ENCODE results near the gene SMAD7.

Gene SMAD7

DNA sequence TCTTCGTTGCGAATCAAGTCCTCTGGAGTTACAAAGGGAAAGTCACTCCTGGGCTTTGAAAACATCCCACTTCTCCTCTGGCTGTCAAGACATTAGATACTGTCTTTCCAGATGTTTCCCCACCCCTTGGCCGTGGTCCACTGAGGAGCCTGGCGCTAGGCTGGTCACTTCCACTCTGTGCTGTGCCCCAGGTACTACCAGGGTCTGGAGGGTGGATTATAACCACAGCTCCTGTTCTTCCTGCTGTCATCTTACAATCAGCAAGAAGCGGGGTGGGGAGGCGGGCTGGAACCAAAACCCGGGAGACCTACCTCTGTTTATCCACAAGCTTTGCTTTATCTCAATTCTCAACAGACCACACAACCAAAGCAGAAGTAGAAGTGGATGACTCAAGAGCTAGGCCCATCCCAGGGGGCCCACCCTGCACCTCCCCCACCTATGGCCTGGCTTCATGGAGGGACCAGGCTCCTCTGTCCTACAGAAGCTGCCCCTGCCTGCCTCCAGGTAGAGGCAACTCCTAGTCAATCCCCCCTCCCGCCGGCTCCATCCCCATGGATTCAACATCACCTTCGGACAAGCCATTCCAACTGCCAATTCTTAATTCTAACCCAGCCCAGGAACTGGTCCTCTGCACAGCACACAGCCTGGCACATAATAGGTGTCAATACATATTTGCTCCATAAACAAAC is 17.8 kb downstream of the SMAD7 start:
- in situ Hi-C loops (cut with MboI; ENCODE audit: low sequenced_read_pairs) = no loop called here

DNA sequence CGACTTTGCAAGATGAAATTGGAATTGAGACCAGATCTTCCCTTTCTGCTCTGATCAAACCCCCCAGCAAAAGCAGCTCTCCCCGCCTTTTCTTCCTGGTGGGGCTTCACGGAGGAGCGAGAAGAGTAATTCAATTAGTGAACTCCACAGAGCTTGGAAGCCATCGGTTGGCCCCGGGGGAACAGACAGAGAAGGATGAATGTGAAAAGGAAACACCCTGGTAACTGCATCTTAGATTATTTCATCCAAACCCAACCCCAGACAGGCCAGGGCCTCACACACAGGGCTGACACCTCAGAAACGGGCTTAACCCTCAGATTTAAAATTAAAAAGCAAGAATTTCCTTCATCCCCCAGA is 18.3 kb downstream of the SMAD7 start:
- in situ Hi-C loops (cut with MboI; ENCODE audit: low sequenced_read_pairs) = no loop called here

DNA sequence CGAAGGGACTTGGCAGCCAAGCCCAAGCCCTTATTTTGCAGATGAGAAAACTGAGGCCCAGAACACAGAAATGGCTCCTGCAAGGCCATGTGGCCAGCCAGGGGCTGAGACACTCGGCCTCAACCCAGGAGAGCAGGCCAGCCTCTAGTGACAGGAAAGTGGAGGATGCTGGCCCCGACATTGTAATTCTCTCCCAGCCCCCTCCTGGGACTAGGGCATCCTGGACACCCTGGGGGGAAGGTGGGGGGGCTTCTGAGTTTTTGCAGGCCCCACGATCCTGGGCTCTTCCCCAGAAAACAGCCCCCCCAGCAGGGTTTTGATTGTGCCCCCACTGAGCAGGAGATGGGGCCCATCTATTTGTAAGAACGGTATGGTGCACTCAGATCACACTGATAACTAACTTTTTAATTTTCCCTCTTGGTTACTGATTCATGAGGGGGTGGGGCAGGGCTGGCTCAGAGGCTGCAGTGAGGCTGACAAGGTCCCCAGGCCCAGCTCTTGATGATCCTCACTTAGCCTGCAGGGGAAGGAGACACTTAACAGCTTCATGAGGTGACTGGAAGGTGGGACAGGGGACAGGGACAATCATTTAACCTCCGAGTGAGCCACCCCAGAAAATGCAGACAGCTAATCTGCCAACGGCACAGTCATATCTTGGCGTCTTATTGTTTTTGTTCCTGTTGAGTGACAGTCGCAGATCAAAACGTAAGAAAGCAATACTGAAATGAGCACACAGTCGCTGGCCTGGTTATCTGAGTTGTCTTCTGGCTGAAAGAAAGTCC is 18.9 kb downstream of the SMAD7 start:
- in situ Hi-C loops (cut with MboI; ENCODE audit: low sequenced_read_pairs) = no loop called here

DNA sequence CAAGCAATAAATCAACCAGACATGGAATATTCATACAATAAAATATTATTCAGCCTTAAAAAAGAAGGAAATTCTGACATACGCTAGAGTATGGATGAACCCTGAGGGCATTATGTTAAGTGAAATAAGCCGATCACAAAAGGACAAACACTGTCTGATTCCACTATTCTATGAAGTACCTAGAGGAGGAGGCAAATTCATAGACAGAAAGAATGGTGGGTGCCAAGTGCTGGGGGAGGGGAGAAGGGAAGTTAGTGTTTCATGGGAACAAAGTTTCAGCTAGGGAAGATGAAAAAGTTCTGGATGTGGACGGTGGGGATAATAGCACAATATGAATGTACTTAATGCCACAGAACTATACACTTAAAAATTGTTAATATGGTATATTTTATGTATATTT is 19.8 kb downstream of the SMAD7 start:
- in situ Hi-C loops (cut with MboI; ENCODE audit: low sequenced_read_pairs) = no loop called here

DNA sequence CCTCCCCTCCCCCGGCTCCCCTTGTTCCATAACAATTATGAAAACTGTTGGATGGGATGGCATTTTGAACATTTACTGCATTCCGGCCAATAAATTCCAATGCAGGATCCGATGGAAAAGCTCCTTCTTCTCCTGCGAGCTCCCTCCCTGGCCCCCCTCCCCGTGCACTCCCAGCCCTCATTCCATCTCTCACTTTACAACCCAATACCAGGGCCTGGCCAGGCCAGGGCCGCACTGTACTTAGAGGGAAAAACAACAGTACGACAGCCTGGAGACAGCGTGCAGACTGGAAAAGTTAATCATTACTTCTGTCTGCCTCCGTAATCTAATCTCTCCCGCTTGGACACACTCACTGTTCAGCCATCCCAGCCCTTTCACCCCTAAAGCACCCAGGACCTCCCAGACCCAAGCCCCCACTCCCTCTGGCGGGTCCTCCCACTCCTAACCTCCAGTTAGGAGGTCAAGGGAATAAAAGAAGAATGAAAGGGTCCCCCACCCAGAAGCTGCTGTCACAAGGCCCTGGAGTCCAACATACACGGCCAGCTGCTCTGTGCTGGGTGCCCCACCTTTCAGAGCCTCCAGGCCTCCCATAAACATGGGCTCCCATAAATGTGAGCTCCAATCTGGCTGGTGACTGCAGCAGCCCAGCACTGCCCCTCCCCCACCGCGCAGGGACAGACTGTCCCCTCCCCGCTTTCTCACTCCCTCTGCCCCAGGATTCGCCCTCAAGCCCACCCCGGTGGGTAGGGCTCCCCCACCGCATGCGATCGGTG is 20.6 kb downstream of the SMAD7 start:
- in situ Hi-C loops (cut with MboI; ENCODE audit: low sequenced_read_pairs) = no loop called here

DNA sequence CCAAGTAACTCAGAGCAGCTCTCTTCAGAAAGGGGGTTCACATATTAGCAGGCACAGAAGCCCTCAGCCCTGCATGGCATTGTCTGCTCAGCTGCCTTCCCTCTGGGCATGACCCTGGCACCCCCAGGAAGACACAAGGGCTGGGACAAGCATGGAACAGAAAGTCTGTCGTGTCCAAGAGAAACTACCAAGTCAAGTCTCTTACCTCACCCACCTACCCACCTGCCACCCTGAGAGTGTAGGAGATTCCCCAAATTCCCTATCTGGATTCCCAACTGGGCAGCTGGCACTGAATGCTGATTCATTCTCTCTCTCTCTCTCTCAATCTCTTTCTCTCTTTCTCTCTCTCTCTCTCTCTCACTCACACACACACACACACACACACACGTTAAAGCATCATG is 21.6 kb downstream of the SMAD7 start:
- in situ Hi-C loops (cut with MboI; ENCODE audit: low sequenced_read_pairs) = no loop called here

DNA sequence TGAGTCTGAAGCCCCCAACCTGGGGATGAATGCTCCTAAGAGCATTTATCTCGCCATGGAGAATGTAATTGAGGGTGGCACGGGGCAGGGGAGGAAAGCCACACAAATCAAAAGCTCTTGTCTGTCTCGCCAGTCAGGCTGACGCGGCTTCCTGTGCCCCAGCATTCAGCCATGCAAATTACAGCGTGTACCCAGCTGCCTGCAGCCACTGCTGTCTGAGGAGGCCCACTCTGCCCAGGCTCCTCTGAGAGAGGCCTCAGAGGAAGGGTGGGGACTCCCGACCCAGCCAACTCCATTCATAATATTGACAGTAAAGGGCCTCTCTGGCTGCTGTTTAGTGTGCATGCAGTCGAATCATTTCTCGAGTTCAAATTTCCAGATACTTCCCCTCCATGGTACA is 22.0 kb downstream of the SMAD7 start:
- in situ Hi-C loops (cut with MboI; ENCODE audit: low sequenced_read_pairs) = no loop called here

DNA sequence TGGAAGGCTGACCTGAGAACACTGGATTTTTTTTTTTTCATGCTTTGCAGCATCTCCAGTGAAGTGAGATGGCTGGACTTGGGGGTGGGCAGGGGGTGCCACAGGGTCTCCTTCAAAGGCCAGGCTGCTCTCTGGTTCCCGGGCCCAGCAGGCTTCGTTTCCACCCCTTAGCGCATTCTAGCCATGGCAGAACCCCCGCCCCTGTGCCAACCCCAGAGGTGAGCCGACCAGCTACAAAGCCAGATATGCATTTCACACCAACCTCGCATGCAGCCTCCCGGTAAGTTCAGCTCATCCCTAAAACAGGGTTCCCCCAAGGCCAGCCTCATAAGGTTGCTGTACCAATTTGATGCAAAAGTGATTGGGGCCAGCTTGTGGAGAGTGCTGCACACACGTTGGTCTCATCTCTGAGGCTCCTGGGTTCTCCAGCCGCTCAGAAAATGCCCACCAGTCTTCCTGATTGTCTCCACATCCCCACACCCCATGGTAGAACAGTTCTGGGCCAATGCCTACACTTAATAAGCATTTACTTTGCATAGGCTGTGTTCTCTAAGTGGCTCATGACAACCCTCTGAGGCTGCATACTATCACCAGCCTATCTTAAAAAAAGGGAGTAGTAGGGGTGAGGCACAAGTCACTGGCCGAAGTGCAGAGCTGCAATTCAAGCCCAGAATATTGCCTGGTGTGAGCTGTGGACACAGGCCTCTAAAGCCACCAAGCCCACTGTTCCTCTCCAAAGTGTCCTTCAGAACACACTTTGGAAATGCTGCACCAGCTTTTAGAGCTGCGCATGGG is 23.3 kb downstream of the SMAD7 start:
- in situ Hi-C loops (cut with MboI; ENCODE audit: low sequenced_read_pairs) = no loop called here

DNA sequence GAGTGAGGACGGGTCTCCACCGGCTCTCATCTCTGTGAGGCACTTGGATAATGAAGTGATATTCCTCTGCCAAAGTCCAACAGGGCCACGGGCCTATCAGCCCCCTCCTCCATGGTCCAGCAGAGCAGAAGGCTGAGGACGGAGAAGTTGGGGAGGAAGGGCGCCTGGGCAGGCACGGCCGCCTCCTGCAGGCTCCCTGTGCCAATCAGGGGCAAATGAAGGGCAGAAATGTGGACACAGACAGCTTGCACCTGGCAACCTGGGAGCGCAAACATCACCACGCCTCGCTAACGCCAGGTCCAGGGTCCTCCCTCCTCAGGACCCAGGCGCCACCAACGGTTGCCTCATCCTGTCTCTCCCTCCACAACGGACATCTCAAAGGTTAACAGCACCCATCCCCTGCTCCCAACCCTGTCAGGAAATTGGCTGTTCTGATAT is 24.3 kb downstream of the SMAD7 start:
- in situ Hi-C loops (cut with MboI; ENCODE audit: low sequenced_read_pairs) = no loop called here

DNA sequence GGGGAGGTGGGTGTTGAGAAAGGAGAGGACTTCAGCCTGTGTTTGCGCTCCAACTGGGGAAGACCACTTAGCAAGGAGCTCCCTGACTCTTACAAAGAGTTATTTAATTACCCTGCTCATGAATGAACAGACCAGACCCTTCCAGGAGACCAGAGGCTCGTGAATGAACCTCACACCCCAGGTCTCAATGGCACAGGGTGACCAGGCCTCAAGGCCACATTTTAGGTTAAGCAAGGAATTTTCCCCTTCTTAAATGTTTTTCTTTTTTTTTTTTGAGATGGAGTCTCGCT is 25.3 kb downstream of the SMAD7 start:
- in situ Hi-C loops (cut with MboI; ENCODE audit: low sequenced_read_pairs) = no loop called here

DNA sequence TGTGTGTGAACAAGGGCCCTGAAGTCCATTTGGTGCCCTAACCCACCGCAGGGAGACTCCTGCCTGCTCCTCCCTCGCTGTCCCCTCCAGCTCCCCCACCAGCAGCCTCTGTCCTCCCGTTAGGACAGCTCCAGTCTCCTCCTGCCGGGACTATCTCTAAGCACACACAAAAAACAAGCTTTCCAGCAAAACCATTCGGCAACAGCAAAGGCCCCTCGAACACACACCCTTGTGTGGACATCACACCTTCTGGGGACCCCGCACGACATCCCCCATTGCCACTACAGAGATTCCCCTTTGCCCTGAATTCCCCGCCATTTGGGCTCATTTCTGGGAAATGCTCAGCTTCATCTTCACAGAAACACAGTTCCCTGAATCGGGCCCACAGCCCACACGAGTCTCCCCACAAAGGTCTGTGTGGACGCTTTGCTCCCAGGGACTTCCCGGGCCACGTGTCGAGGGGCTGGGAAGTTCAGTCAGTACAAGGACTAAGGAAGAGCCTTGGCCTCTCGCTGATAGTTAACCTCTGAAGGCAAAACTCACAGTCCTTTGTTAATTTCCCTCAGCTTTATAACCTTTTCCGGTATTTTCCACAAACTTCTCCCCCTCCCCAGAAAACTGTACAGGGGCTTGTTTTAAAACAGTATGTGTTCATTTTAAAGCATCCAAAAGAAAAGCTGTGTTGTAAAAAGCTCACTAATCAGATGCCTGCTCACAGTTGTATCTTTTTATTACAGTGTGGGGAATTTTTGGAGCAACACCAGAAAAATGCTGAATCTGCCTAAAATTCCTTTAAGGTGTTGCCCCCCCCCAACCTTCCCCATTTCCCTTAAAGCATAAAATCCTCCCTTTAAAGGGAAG is 25.9 kb downstream of the SMAD7 start:
- in situ Hi-C loops (cut with MboI; ENCODE audit: low sequenced_read_pairs) = no loop called here

DNA sequence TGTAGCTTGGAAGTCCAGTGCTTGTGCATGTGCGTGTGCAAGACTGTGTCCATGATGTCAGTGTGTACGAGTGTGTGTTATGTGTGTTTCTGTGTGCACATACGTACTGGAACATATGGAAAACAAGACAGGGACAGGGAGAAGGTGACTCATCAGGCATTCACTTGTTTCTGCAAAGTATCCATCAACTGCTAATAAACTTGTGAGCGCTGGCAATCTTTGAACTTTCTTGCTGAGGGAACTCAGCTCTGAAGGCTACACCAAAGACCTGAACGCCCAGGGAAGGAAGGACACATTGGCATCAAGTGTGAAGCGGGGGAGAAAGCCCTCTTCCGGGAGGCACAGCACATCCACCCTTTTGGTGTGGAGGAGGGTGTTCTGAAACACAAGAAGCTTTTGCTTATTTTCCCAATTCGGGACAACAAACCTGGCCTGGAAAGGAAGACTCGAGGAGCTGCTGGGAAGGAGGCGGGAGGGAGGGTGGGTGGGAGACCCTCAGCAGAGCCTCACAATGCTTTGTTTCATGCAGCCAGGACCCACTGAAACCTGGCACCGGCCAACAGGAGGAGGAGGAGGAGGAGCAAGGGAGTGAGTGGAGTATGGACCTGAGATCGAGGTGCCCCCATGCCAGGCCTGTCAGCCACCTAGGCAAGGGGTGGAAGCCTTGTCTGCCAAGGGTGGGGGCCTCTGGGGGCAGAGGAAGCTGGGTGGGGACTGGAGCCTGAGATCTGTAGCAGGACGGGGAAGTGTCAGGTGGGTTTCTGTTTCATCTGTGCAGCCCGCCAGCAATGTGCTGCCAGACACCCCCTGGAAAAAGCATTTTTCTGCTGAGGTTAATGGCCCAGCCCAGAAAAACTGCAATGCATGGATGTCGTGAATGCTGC is 26.8 kb downstream of the SMAD7 start:
- in situ Hi-C loops (cut with MboI; ENCODE audit: low sequenced_read_pairs) = no loop called here

DNA sequence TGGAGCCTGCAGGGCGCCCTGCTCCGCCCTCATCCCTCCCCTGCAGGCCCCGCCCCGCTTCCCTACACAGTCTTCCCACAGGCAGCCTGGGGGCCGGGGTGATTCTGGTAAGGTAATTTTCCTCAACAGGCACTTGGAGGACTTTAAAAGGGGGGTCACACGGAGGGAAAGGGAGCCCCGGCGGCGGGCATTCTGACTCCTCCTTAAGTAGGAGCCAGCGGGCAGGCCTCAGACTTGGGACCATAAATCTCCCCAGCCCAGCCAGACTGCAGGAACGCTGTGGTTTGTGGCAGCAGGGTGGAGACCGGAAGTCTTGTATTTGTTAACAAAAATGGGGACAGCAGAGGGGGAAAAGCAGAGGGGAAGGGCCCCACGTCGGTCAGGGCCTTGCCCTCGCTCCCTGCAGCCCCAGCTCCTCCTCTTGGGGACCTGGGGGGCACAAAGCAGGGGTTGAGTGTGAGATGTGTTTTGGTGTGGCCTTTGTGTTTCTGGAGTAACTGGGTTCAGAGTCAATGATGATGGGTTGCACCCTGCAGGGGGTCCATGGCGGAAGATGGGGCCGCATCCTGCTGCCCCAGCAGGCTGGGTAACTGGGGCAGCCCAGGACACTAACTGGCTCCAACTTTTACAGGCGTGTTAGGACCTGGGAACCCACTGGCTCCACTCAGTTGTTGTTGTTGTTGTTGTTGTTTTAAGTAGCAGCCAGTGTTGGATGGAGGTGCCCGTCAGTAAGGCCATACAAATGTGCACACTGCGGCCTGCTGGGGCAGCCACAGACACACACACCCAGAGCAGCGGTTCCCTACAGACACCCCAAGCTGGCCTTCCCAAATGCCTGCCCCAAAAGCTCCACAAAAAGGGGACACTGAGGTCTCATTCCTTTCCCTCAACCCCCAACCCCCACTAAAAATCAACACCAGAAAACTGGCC is 27.7 kb downstream of the SMAD7 start:
- in situ Hi-C loops (cut with MboI; ENCODE audit: low sequenced_read_pairs) = no loop called here

DNA sequence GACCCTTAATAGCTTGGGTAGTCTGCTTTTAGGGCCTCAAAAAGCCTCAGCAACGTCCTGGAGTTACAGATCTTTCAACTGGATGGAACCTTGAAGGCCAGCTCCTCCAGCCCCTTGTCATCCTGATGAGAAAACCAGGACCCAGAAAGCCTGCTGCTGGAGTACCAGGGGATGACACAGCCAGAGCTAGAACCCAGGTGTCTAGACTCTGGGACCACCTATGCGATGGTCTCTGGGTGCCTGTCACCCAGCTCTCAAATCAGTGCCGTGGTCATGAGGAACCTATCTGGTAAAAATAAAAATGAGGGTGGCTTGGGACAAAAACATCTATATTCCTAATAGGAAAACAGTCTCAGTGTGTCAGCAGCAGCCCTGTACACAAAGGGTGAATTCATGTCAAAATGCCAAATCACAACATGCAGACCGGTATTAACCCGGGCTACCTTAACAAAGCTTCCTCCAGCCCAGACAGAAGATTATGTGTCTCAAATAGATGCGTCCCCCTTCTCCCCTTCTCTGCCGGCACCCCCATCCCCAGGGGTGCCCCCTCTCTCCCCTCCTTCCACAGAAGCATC is 28.5 kb downstream of the SMAD7 start:
- in situ Hi-C loops (cut with MboI; ENCODE audit: low sequenced_read_pairs) = no loop called here

DNA sequence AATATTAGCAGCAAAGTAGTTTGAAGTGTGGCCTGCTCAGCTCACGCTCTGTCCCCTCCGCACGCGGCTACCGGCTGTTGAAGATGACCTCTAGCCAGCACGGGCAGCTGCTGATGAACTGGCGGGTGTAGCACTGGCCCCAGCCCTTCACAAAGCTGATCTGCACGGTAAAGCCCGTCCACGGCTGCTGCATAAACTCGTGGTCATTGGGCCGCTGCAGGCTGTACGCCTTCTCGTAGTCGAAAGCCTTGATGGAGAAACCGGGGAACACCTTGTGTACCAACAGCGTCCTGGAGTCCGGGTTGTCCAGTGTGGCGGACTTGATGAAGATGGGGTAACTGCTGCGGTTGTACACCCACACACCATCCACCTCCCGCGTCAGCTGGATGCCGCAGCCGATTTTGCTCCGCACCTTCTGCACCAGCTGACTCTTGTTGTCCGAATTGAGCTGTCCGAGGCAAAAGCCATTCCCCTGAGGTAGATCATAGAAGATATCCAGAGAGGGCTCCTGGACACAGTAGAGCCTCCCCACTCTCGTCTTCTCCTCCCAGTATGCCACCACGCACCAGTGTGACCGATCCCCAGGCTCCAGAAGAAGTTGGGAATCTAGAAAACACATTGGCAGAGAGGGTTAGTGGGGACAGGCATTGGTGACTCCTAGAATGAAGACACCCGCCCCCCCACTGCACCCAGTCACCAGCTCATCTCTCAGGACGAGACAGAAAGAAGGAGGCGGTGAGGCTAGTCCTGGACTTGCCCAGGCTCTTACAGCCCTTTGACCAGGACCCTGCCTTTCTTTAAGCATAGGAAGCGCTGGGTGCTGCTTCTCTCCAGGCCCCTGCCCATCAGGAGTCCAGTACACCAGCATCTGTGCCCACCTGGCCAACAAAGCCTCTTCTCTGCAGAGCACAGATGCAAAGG is 29.2 kb downstream of the SMAD7 start:
- in situ Hi-C loops (cut with MboI; ENCODE audit: low sequenced_read_pairs) = no loop called here

DNA sequence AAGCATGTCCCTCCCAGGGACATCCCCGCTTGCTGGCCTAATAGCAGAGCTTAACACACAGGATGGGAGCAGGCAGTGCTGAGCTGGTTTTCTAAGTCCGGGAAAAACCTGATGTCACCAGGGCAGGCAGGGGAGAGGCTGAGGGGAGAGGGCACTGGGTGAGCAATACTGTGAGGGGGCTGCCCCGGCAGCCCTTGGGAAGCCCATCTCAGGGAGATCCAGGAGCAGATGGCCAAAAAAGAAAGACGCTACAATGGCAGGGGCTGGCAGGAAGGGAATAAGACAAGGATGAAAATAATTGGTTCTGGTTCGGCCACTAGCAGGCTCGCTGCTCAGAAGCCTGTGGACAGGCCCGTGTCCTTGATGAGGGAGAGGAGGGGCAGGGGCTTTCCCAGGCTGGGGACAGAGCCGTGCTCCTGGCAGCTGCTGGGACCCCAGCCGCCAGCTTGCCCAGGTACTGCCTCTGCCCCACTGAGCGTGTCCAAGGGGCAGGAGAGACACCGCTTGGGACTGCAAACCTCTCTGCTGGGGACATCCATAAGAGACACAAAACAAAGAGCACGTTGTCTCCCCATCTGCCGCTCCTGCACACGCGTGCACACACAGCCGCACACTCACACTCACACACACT is 30.2 kb downstream of the SMAD7 start:
- in situ Hi-C loops (cut with MboI; ENCODE audit: low sequenced_read_pairs) = no loop called here
